ENCODE results near the gene FAIM2.

FAIM2 gene

DNA sequence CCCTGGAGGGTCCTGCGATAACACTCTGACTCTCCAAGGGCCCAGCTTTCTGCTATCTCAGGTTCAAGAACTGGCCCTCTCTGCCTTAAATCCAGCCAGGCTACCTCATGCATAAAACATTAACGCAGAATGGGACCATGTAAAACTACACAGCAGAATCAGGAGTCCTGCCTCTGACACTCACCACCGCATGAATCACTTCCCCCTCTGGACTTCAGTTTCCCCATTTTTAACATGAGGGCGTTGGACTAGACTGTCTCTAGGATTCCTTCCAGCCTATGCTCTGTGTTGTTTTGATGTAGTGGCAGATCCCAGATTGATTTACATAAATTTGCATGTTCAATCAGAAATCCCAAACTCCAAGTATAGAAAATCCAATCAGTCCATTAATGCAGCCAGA lies 78.8 kb downstream of the FAIM2 start:
- peaks cover 16% of the 10 kb centered on the region for H3K79me1 ChIP-seq (ENCODE audit: low read length)
- no peak overlapping the region for H3K27ac ChIP-seq (ENCODE audit: low read depth, low read length)
- H2AK5ac ChIP-seq (ENCODE audit: low read length), result no peak overlapping the region
- no peak overlapping the region for H2AFZ ChIP-seq (ENCODE audit: insufficient read depth, low read length, poor library complexity)
- H2BK5ac ChIP-seq (ENCODE audit: low read depth, low read length, poor library complexity), result no peak overlapping the region
- no peak overlapping the region for H4K91ac ChIP-seq (ENCODE audit: low read depth, low read length)
- H2BK12ac ChIP-seq (ENCODE audit: low read length), result no peak overlapping the region
- H3K27me3 ChIP-seq (ENCODE audit: insufficient read depth, low read length), result no peaks in the 10 kb centered on the region
- H3K18ac ChIP-seq (ENCODE audit: low read length), result no peak overlapping the region
- peaks cover 11% of the 10 kb centered on the region for H3K79me2 ChIP-seq (ENCODE audit: control insufficient read depth, insufficient read depth, low read length, poor library complexity)
- H2BK120ac ChIP-seq (ENCODE audit: insufficient read depth, low read length, poor library complexity), result no peak overlapping the region
- no peak overlapping the region for H4K12ac ChIP-seq (ENCODE audit: low read depth, low read length)
- DNase-seq, result peak; percentile 50 to 54
- WGBS (ENCODE audit: extremely low coverage, insufficient coverage, insufficient read length), result no CpG with 5 or more reads among the region's 4 CpGs
- no peak overlapping the region for H3K14ac ChIP-seq (ENCODE audit: low read length)
- H3K4me3 ChIP-seq (ENCODE audit: low read depth, low read length), result no peak overlapping the region
- H3K4me2 ChIP-seq (ENCODE audit: low read length), result no peak overlapping the region
- peaks cover 7 to 11% of the 10 kb centered on the region in 2 experiments for H3K36me3 ChIP-seq (ENCODE audit: control insufficient read depth in 1 of 2, insufficient read depth in 2 of 2, low read length in 2 of 2)
- no peak overlapping the region for H3K9ac ChIP-seq (ENCODE audit: low read length)
- no peak overlapping the region for H3K23ac ChIP-seq (ENCODE audit: low read length)
- peaks cover 9 to 20% of the 10 kb centered on the region in 2 experiments for H3K4me1 ChIP-seq (ENCODE audit: control insufficient read depth in 1 of 2, insufficient read depth in 2 of 2, low read length in 2 of 2)
- H4K8ac ChIP-seq (ENCODE audit: low read depth, low read length), result no peak overlapping the region
- H3K4ac ChIP-seq (ENCODE audit: low read depth, low read length), result no peak overlapping the region
- peaks cover 2% of the 10 kb centered on the region for H3K9me3 ChIP-seq (ENCODE audit: insufficient read depth, low read depth, low read length)

DNA sequence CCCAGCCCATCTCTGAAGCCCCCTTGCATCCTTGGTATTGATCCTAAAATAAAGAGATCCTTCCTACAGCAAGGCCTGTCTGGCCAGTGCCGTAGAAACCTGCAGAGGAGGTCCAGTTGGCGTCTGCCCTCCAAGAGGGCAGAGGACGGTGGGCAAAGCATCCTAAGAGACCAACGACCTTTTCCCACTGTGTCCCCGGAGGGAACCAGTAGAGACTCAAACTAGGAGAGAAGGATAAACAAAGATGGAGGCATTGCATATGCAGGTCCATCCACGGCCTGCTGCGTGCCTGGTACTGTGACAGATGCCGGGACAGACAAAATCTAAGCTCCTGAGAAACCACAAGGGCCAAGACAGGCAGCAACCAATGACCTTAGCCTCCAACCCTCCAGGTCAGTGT lies 79.3 kb downstream of the FAIM2 start:
- H2BK12ac ChIP-seq (ENCODE audit: low read length), result no peak overlapping the region
- no peak overlapping the region for H4K12ac ChIP-seq (ENCODE audit: low read depth, low read length)
- H2BK5ac ChIP-seq (ENCODE audit: low read depth, low read length, poor library complexity), result no peak overlapping the region
- peaks cover 11% of the 10 kb centered on the region for H3K79me2 ChIP-seq (ENCODE audit: control insufficient read depth, insufficient read depth, low read length, poor library complexity)
- DNase-seq, result no peak
- H3K36me3 ChIP-seq (ENCODE audit: control insufficient read depth in 1 of 2, insufficient read depth in 2 of 2, low read length in 2 of 2), result peaks cover 7 to 11% of the 10 kb centered on the region in 2 experiments
- no peak overlapping the region for H2AK5ac ChIP-seq (ENCODE audit: low read length)
- no peak overlapping the region for H3K9ac ChIP-seq (ENCODE audit: low read length)
- peaks cover 16% of the 10 kb centered on the region for H3K79me1 ChIP-seq (ENCODE audit: low read length)
- H2BK120ac ChIP-seq (ENCODE audit: insufficient read depth, low read length, poor library complexity), result no peak overlapping the region
- H3K23ac ChIP-seq (ENCODE audit: low read length), result no peak overlapping the region
- no peak overlapping the region for H4K91ac ChIP-seq (ENCODE audit: low read depth, low read length)
- no peak overlapping the region for H3K14ac ChIP-seq (ENCODE audit: low read length)
- no CpG with 5 or more reads among the region's 8 CpGs for WGBS (ENCODE audit: extremely low coverage, insufficient coverage, insufficient read length)
- H3K27ac ChIP-seq (ENCODE audit: low read depth, low read length), result no peak overlapping the region
- H3K4me1 ChIP-seq (ENCODE audit: control insufficient read depth in 1 of 2, insufficient read depth in 2 of 2, low read length in 2 of 2), result peaks cover 9 to 20% of the 10 kb centered on the region in 2 experiments
- H3K4me3 ChIP-seq (ENCODE audit: low read depth, low read length), result no peak overlapping the region
- H2AFZ ChIP-seq (ENCODE audit: insufficient read depth, low read length, poor library complexity), result no peak overlapping the region
- no peak overlapping the region for H4K8ac ChIP-seq (ENCODE audit: low read depth, low read length)
- peaks cover 2% of the 10 kb centered on the region for H3K9me3 ChIP-seq (ENCODE audit: insufficient read depth, low read depth, low read length)
- no peak overlapping the region for H3K18ac ChIP-seq (ENCODE audit: low read length)
- no peaks in the 10 kb centered on the region for H3K27me3 ChIP-seq (ENCODE audit: insufficient read depth, low read length)
- H3K4ac ChIP-seq (ENCODE audit: low read depth, low read length), result no peak overlapping the region
- H3K4me2 ChIP-seq (ENCODE audit: low read length), result no peak overlapping the region

DNA sequence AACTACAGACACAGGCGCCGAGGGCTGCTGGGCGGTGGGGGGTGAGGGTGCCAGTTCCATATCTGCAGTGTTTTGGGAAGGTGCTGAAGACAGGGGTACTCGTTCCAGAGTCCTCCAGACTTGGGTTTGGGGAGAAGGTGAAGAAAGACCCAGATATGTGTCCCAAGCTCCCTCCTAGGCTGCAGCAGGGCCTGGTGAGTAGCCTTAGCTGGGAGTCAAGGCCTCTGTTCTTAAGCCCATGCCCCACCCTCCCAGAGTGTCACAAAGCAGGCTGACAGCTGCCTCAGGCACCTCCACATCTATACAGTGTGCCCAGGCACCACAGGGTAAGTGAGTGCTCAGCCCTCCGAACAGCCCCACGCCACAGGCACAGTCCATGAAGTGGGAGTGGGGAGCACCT lies 79.7 kb downstream of the FAIM2 start:
- Histone ChIP-seq H3K14ac (ENCODE audit: low read length) (no peak overlapping the region), H3K4me1 (ENCODE audit: control insufficient read depth in 1 of 2, insufficient read depth in 2 of 2, low read length in 2 of 2) (peaks cover 8 to 19% of the 10 kb centered on the region in 2 experiments), H3K27ac (ENCODE audit: low read depth, low read length) (no peak overlapping the region), H3K23ac (ENCODE audit: low read length) (no peak overlapping the region), H3K4ac (ENCODE audit: low read depth, low read length) (no peak overlapping the region), H2BK120ac (ENCODE audit: insufficient read depth, low read length, poor library complexity) (no peak overlapping the region), H3K36me3 (ENCODE audit: control insufficient read depth in 1 of 2, insufficient read depth in 2 of 2, low read length in 2 of 2) (peaks cover 7 to 11% of the 10 kb centered on the region in 2 experiments), H3K4me2 (ENCODE audit: low read length) (no peak overlapping the region), H3K18ac (ENCODE audit: low read length) (peak overlapping the region; percentile 29), H4K8ac (ENCODE audit: low read depth, low read length) (no peak overlapping the region), H2AK5ac (ENCODE audit: low read length) (no peak overlapping the region), H2AFZ (ENCODE audit: insufficient read depth, low read length, poor library complexity) (no peak overlapping the region), H4K12ac (ENCODE audit: low read depth, low read length) (no peak overlapping the region), H3K9me3 (ENCODE audit: insufficient read depth, low read depth, low read length) (peaks cover 2% of the 10 kb centered on the region), H3K79me1 (ENCODE audit: low read length) (peaks cover 15% of the 10 kb centered on the region), H2BK12ac (ENCODE audit: low read length) (no peak overlapping the region), H3K79me2 (ENCODE audit: control insufficient read depth, insufficient read depth, low read length, poor library complexity) (peaks cover 11% of the 10 kb centered on the region), H3K4me3 (ENCODE audit: low read depth, low read length) (no peak overlapping the region), H3K9ac (ENCODE audit: low read length) (no peak overlapping the region), H2BK5ac (ENCODE audit: low read depth, low read length, poor library complexity) (no peak overlapping the region), H3K27me3 (ENCODE audit: insufficient read depth, low read length) (no peaks in the 10 kb centered on the region), H4K91ac (ENCODE audit: low read depth, low read length) (no peak overlapping the region)
- WGBS (ENCODE audit: extremely low coverage, insufficient coverage, insufficient read length), result no CpG with 5 or more reads among the region's 6 CpGs
- DNase-seq, result no peak

DNA sequence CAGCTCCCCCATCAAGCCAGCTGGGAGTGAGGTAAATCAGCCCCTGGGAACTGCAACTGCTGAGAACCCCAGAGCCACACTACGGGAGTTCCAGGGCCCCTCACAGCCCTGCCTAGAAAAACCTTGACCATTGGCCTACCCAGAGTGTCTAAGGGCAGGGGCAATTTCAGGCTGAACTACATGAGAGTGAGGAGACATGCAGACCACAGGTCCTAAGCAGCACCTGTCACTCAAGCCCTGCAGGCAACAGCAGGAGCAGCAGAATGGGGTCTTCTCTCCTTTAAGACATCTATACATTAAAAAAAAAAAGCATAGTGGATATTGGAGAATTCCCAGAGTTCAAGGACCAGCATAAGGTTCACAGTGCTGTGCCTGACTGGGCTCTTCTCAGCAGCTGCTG lies 80.3 kb downstream of the FAIM2 start:
- no peak for DNase-seq
- Histone ChIP-seq H3K23ac (ENCODE audit: low read length) (no peak overlapping the region), H3K9me3 (ENCODE audit: insufficient read depth, low read depth, low read length) (peaks cover 2% of the 10 kb centered on the region), H4K91ac (ENCODE audit: low read depth, low read length) (no peak overlapping the region), H3K4me2 (ENCODE audit: low read length) (no peak overlapping the region), H3K36me3 (ENCODE audit: control insufficient read depth in 1 of 2, insufficient read depth in 2 of 2, low read length in 2 of 2) (peaks cover 7 to 11% of the 10 kb centered on the region in 2 experiments), H3K4me1 (ENCODE audit: control insufficient read depth in 1 of 2, insufficient read depth in 2 of 2, low read length in 2 of 2) (peaks cover 5 to 16% of the 10 kb centered on the region in 2 experiments), H2BK12ac (ENCODE audit: low read length) (no peak overlapping the region), H2BK120ac (ENCODE audit: insufficient read depth, low read length, poor library complexity) (no peak overlapping the region), H3K9ac (ENCODE audit: low read length) (no peak overlapping the region), H2AK5ac (ENCODE audit: low read length) (no peak overlapping the region), H3K27ac (ENCODE audit: low read depth, low read length) (no peak overlapping the region), H3K4ac (ENCODE audit: low read depth, low read length) (no peak overlapping the region), H3K18ac (ENCODE audit: low read length) (no peak overlapping the region), H2AFZ (ENCODE audit: insufficient read depth, low read length, poor library complexity) (no peak overlapping the region), H3K14ac (ENCODE audit: low read length) (no peak overlapping the region), H3K4me3 (ENCODE audit: low read depth, low read length) (no peak overlapping the region), H2BK5ac (ENCODE audit: low read depth, low read length, poor library complexity) (no peak overlapping the region), H4K8ac (ENCODE audit: low read depth, low read length) (no peak overlapping the region), H3K27me3 (ENCODE audit: insufficient read depth, low read length) (no peaks in the 10 kb centered on the region), H4K12ac (ENCODE audit: low read depth, low read length) (no peak overlapping the region), H3K79me2 (ENCODE audit: control insufficient read depth, insufficient read depth, low read length, poor library complexity) (peaks cover 9% of the 10 kb centered on the region), H3K79me1 (ENCODE audit: low read length) (peaks cover 10% of the 10 kb centered on the region)
- no CpG with 5 or more reads among the region's 1 CpG for WGBS (ENCODE audit: extremely low coverage, insufficient coverage, insufficient read length)
